Left lung (tissue), 10 donors: ENCODE results near the gene RASA1. TPM values are rescaled to one million over a fixed set of nuclear protein-coding genes. Genes with fewer than 3 reads are reported as not detected.
A peak's percentile ranks its signal among the peaks of the same experiment; 100 is the strongest.

Experiments
- ATAC-seq: fragments of 200-7000 bp; cut with Tn5 transposase; one replicate; pipeline ENCODE4 v1.9.1; 2020; ENCODE audit warnings: moderate library complexity
- DNase-seq, 4 donors: peaks; one replicate each; pipeline ENCODE4 v3.0.0-alpha.2; 2013 to 2020
- H3K27ac ChIP-seq, 2 donors: fragments of 200-600 bp; sonication (generic) in 1 of 2; one replicate each; pipeline versions ENCODE4 v1.5.0 to v1.8.0; 2020 to 2021
- H3K27me3 ChIP-seq, 2 donors: fragments of 200-600 bp; sonication (generic) in 1 of 2; one replicate each; pipeline versions ENCODE4 v1.5.0 to v1.8.0; 2020 to 2021
- H3K36me3 ChIP-seq, 2 donors: fragments of 200-600 bp; sonication (generic) in 1 of 2; one replicate each; pipeline versions ENCODE4 v1.5.0 to v1.8.0; 2020 to 2021
- H3K4me1 ChIP-seq, 2 donors: fragments of 200-600 bp; one replicate each; pipeline ENCODE4 v1.8.0; 2021
- H3K4me3 ChIP-seq, 2 donors: fragments of 200-600 bp; sonication (generic) in 1 of 2; one replicate each; pipeline versions ENCODE4 v1.5.0 to v1.8.0; 2020 to 2021; ENCODE audit warnings: mild to moderate bottlenecking in 1 of 2
- H3K9me3 ChIP-seq, 2 donors: fragments of 200-600 bp; sonication (generic) in 1 of 2; one replicate each; pipeline versions ENCODE4 v1.5.0 to v1.8.0; 2020 to 2021
- intact Hi-C, 2 donors: fragments of 100-400 bp; cut with DNase I; formaldehyde crosslinking; loops; one replicate each; pipeline versions ENCODE4 v1.11.2 to v1.14.2; 2022
- polyA plus RNA-seq, 6 donors: library from polyadenylated mRNA; unstranded; fragments of 120-200 nt; gene quantifications; one replicate each; pipeline ENCODE4 v1.2.1, GENCODE V29; 2013; ENCODE audit not compliant: insufficient read length in 6 of 6
- total RNA-seq, 2 donors: library from RNA; stranded (reverse); fragmentation: NEBNext Ultra II Directional; extraction: Animal tissue kit (Norgen Biotek cat#: 25700); gene quantifications; one replicate each; pipeline ENCODE4 v1.2.1, GENCODE V29; 2021
- TF ChIP-seq, protein P1 (sequence below), 2 donors: fragments of 200-600 bp; sonication (generic) in 1 of 2; IDR thresholded peaks; one replicate each; pipeline versions ENCODE4 v1.5.0 to v1.8.0; 2021; ENCODE audit warnings: antibody characterized with exemption in 2 of 2
- donor health status: DM: no; HTN: yes; CAD: no.
- donor health status: DM: no; HTN: no; CAD: no.

The RASA1 gene
- total and polyA plus RNA-seq, 8 donors: 27.7 to 60.7 (median 54.1) TPM

DNA sequence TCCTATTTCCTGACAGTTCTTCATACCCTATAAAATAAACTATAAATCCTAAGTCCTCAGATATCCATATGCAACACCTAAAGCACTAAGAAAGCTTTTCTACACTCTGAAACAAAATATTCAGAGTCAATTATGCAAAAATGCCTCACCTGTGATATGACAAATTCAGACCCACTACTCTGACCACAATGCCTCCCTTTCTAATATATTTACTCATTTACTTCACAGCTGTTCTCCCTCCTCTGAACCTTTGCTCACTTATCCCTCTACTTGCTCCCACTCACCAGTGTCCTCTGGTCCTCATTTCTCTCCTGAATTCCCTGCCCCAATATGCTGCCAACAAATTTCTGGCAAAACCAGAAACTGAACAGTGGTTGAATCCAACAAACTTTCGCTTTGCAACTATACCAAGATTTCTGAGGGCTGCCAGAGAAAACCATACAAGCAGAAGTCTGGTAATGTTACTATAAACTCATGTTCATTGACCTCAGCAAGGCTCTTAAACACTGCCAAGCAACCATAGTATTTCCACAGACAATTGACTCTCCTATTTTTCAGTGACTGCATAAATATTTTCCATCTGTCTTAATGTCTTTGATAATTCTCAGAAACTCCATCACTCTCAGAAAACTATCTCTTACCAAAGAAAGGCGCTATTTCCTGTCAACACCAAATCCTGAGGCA, 137.9 kb downstream of the RASA1 start:
- TF ChIP-seq, protein P1, sequence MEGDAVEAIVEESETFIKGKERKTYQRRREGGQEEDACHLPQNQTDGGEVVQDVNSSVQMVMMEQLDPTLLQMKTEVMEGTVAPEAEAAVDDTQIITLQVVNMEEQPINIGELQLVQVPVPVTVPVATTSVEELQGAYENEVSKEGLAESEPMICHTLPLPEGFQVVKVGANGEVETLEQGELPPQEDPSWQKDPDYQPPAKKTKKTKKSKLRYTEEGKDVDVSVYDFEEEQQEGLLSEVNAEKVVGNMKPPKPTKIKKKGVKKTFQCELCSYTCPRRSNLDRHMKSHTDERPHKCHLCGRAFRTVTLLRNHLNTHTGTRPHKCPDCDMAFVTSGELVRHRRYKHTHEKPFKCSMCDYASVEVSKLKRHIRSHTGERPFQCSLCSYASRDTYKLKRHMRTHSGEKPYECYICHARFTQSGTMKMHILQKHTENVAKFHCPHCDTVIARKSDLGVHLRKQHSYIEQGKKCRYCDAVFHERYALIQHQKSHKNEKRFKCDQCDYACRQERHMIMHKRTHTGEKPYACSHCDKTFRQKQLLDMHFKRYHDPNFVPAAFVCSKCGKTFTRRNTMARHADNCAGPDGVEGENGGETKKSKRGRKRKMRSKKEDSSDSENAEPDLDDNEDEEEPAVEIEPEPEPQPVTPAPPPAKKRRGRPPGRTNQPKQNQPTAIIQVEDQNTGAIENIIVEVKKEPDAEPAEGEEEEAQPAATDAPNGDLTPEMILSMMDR (IDR thresholded peaks at IDR 0.05): no peak
- Histone ChIP-seq H3K27ac (no peak overlapping the region), H3K36me3 (peaks cover 0 to 99% of the 10 kb centered on the region in 2 donors), H3K9me3 (no peaks in the 10 kb centered on the region), H3K4me1 (peaks cover 0 to 33% of the 10 kb centered on the region in 2 donors), H3K27me3 (no peaks in the 10 kb centered on the region), H3K4me3 (no peak overlapping the region)
- intact Hi-C loops: no loop called here
- no peak for DNase-seq
- ATAC-seq: no peak

DNA sequence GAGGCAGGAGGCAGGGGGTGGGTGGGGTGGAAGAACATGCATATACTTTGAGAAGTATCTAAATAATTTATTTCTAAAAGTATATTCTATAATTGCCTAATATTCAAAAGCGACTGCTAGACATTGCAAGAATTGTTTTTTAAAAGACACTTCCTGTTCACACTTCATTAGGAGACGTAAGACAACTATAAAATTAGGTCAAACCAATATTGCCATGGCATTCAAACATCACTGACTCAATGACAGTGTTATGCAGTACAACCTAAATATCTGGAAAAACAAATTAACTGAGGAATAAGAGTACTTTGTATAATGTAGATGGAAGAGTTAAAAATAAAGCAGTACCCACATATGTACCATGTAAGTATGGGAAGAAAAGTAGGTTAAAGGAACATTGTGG, 140.5 kb downstream of the RASA1 start:
- H3K9me3 ChIP-seq: no peaks in the 10 kb centered on the region
- TF ChIP-seq, protein P1 (IDR thresholded peaks at IDR 0.05): no peak
- no peak for ATAC-seq
- no peak overlapping the region for H3K4me3 ChIP-seq
- peaks cover 4 to 42% of the 10 kb centered on the region in 2 donors for H3K4me1 ChIP-seq
- no peak overlapping the region for H3K27ac ChIP-seq
- H3K27me3 ChIP-seq: no peaks in the 10 kb centered on the region
- peaks cover 0 to 76% of the 10 kb centered on the region in 2 donors for H3K36me3 ChIP-seq
- intact Hi-C loops: no loop called here
- no peak for DNase-seq

DNA sequence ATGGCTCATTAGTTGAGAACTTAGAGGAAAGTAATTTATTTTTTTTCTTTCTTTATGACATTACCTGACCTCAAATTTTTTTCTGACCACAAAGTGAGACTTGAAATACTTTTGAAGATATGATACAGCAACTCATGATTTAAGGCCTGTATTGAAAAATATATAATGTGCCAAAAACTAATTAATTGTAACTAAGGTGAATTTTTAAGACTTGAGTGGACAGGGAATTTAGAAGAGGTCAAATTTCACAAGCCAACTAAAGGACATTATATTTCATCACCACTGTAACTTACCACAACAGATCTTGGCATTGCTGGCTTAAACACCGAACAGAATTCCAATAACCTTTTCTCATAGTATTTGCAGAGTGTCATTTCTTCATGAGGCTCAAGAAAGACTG, 143.2 kb downstream of the RASA1 start:
- Histone ChIP-seq H3K27ac (no peak overlapping the region), H3K9me3 (no peaks in the 10 kb centered on the region), H3K4me3 (peak overlapping the region in 1 of 2 donors; percentile 74), H3K27me3 (no peaks in the 10 kb centered on the region), H3K4me1 (peaks cover 4 to 42% of the 10 kb centered on the region in 2 donors), H3K36me3 (peaks cover 0 to 48% of the 10 kb centered on the region in 2 donors)
- DNase-seq: no peak
- TF ChIP-seq, protein P1 (IDR thresholded peaks at IDR 0.05): no peak
- no peak for ATAC-seq
- intact Hi-C loops: no loop called here

DNA sequence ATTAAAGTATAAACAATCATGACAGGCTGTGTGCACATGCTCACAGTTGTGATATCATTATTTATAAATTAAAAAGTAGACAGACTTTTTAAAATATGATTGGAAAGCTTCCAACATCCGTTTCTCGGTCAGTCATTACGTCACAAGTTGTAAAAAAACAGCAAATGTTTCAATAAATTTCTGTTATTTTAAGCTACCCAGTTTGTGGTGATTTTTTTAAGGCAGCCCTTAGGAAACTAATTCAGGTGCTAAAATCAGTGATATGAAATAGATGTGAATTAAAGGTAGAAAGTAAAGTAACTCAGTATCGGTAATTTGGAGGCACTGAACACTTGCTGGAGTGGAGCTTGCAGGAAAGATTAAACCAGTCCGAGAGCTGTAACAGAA, 143.9 kb downstream of the RASA1 start:
- TF ChIP-seq, protein P1 (IDR thresholded peaks at IDR 0.05): no peak
- peaks cover 0 to 42% of the 10 kb centered on the region in 2 donors for H3K36me3 ChIP-seq
- H3K4me3 ChIP-seq: peak overlapping the region; percentile 74 to 79
- no peaks in the 10 kb centered on the region for H3K27me3 ChIP-seq
- intact Hi-C loops: no loop called here
- H3K9me3 ChIP-seq: no peaks in the 10 kb centered on the region
- ATAC-seq: no peak
- peak overlapping the region; percentile 96 to 99 for H3K27ac ChIP-seq
- peak in 1 of 4 donors; percentile 15 for DNase-seq
- H3K4me1 ChIP-seq: peaks cover 4 to 42% of the 10 kb centered on the region in 2 donors

DNA sequence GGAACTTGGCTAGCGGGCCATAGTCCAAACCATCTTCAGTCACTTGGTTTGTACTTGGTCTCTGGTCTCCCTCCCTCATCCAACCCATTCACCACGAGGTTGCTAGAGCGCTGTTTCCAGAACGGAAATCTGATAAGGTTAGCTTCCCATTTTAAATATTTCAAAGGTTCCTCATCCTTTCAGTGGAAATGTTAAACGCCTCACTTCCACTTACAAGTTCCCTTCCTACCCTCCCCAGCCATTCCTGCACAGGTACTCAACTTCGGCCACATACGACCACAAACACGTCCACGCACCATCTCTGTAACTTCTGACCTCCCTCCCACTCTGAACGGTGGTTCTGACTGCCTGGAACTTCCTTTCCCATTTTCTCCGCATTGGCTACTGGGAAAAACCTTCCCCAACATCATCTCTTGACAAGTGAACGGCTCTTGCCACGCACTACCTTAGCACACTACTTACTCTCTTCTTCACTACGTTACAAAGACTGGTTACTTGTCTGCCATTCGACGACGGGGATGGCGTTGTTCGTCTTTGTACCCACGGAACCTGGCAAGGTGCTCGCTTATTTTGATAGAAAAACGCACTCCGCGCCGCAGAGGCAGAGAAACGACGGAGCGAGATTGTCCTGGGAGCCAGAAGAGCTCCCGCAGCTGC, 144.4 kb downstream of the RASA1 start:
- Histone ChIP-seq H3K9me3 (no peaks in the 10 kb centered on the region), H3K4me1 (peaks cover 4 to 42% of the 10 kb centered on the region in 2 donors), H3K27me3 (no peaks in the 10 kb centered on the region), H3K27ac (peak overlapping the region; percentile 96 to 99), H3K4me3 (peak overlapping the region; percentile 74 to 79), H3K36me3 (peaks cover 0 to 37% of the 10 kb centered on the region in 2 donors)
- ATAC-seq: peak; percentile 51
- peak in 3 of 4 donors; percentile 34 to 47 (median 34) for DNase-seq
- TF ChIP-seq, protein P1 (IDR thresholded peaks at IDR 0.05): no peak
- intact Hi-C loops: no loop called here
